Measurements from ENCODE around the gene NXN.
"Not testable (repeated sequence)": the region's sequence is repeated elsewhere in the genome, so short reads cannot be mapped to it uniquely, and the experiment has no call there.

The NXN gene

GRCh38 chr17:915538-916201 is 63.9 kb downstream of the NXN start:
- peak; percentile 63 to 88 for DNase-seq

GRCh38 chr17:914561-914960 is 65.0 kb downstream of the NXN start:
- no peak for DNase-seq

- DNase-seq = no peak
Observed at GRCh38 chr17:913207-913606, 66.4 kb downstream of the NXN start.

DNA sequence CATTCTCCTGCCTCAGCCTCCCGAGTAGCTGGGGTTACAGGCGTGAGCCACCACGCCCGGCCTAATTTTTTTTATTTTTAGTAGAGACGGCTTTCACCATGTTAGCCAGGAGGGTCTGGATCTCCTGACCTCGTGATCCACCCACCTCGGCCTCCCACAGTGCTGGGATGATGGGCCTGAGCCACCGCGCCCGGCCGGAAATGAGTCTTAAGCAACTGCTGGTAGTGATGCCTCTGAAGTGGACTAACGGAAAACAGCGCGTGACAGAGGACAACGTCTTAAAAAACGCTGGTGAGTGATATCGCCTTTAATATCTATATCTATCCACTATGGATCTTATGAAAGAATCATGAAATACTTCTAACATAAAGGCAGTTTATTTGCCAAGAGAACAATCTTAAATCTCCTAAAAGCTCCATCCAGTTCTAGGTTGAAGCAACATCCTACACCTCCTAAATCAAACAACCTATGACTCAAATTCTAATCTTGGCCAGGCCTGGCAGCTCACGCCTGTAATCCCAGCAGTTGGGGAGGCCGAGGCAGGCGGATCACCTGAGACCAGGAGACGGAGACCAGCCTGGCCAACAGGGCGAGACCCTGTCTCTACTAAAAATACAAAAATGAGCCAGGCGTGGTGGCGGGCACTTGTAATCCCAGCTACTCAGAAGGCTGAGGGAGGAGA is 69.8 kb downstream of the NXN start:
- DNase-seq = no peak

GRCh38 chr17:907725-908124 is 71.9 kb downstream of the NXN start:
- no peak for DNase-seq

DNA sequence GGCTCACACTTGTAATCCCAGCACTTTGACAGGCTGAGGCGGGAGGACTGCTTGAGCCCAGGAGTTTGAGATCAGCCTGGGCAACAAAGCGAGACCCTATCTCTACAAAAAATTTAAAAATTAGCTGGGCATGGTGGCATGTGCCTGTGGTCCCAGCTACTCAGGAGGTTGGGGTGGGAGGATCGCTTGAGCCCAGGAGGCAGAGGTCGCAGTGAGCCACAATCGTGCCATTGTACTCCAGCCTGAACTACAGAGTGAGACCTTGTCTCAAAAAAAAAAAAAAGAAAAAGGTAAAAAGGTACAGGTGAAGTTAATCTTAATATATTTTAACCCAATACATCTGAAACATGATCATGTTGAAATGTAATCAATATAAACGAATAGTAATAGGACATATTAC is 73.9 kb downstream of the NXN start:
- not testable (repeated sequence) for DNase-seq

GRCh38 chr17:903691-904481 is 75.7 kb downstream of the NXN start:
- DNase-seq = no peak

DNA sequence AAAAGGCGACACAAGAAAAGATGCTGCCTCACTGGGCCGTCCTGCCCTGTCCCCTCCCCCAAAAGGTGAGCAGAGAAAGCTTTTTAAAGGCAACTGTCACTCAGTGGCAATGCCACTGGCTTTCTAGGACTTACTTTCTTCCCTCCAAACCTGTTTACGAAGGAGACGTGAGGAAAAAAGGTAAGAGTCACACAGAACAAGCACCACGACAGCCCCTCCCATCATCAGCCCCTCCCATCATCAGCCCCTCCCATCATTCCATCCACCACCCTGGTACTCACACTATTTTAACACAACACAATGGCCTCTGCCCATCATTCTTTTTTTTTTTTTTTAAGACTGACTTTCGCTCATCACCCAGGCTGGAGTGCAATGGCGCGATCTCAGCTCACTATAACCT is 77.1 kb downstream of the NXN start:
- DNase-seq = no peak

DNA sequence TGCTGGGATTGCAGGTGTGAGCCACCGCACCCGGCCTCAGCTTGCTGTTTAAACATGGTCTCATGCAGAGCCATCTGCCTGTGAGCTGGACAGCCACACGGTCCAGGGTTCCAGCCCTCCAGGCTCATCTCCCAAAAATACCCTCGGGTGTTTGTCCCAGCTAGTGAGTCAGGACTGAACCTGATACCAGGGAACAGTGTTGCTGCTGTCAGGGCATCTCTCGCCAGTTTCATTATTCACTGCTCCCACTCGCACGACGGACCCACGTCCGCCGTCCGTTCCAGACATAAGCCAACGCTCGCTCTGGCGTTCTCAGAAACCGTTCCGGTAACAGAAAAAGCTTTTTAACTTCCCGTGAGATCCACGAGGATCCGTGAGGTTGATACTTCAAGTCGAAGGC is 77.6 kb downstream of the NXN start:
- DNase-seq = no peak

- no peak for DNase-seq
Observed at GRCh38 chr17:901191-901950, 78.2 kb downstream of the NXN start.

DNA sequence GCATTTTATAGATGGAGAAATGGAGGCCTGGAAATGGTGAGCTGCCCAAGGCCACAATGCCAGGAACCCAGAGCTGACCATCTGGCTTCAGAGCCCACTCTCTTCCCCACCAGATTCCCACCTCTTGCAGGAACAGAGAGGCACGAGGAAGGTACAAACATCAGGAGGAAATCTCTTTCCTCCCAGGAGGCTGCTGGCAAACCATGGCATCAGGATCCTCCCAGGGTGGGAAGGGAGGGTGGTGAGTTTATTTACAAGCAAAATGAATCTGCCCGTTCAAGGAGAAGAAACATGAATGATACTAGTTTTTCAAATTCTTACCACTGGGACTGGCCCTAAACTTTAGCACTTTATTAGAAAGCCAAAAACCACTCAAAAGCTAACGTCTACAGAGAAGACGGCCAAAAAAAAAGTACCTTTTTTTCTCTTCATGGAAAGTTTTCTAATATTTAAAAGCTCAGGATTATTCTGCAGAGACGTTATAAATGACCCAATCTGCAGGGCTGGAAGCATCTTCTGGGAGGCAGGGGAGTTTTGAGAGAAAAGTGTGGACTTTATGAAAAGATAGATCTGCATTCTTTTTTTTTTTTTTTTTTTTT is 79.1 kb downstream of the NXN start:
- no peak for DNase-seq

DNA sequence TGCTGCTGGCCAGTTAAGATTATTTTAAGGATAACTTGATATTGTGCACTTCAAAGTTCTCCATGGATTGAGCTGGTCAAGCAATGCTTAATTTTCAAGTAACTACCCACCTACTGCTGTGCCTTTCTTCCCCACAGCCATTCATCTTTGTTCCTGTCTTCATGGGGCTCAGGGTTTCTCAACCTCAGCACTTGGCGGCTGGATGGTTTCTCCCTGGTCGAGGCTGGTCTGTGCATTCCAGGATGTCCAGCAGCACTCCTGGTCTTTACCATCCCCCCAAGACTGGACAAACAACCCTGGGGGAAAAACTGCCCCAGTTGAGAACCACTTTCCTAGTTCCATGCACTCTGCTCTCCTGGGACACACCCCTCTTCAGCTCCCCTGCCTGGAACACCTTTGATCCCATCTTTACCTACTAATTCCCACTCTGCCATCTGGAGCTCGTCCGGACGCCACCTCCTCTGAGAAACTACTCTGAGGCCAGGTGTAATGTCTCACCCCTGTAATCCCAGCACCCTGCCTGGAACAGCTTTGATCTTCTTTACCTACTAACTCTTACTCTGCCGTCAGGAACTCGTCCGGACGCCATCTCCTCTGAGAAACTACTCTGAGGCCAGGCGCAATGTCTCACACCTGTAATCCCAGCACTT is 81.5 kb downstream of the NXN start:
- DNase-seq = no peak

GRCh38 chr17:896953-897661 is 82.5 kb downstream of the NXN start:
- no peak for DNase-seq

DNA sequence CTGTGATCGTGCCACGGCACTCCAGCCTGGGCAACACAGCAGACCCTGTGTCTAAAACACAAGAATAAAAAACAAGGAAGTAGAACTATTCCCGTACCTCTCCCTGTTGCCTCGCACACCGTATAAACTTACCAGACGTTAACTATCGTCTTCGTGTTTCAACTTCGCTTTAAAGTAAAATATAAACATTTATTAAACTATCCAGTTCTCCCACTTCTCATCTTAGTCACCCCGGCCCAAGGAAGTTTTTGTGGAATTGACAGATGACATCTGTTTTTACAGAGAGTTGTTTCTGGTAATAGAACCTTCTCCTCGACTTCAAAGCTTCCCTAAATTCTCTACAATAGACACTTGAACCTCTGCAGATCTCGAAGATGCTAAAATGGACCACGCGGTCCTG is 83.1 kb downstream of the NXN start:
- no peak for DNase-seq

DNA sequence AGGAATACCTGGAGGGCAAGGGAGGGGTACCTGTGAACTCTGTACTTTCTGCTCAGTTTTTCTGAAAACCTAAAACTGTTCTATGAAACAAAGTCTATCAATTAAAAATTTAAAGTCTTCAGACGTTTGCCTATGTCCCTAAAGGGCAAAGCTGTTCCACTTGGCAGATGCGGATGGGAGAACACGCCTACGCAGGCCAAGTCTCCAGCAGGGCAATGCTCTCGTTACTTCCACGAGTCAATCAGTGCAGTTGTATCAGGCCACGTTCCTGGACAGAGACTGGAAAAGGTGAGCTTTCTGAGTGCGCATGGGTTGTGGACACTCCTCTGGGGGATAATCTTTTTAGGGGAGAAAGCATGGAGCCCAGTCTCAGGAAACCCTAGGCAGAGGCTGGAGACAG is 86.6 kb downstream of the NXN start:
- DNase-seq = no peak

DNA sequence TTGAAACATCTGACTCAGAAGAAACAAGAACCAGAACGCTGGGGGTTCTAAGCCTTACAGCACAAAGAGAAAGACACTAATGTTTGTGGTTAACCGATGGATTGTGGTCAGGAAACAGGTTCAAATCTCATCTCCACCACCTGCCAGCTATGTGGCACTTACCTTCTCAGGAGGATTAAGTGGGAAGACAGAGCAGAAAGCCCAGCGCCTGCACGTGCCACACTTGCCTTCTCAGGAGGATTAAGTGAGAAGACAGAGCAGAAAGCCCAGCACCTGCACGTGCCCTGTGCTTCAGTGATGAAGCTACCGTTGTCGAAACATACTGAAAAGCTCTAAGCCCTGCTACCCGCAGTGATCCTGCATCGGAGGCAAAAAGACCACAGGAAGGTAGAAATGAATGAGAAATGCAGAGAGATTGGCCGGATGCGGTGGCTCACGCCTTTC is 90.6 kb downstream of the NXN start:
- peak; percentile 6 to 33 for DNase-seq

DNA sequence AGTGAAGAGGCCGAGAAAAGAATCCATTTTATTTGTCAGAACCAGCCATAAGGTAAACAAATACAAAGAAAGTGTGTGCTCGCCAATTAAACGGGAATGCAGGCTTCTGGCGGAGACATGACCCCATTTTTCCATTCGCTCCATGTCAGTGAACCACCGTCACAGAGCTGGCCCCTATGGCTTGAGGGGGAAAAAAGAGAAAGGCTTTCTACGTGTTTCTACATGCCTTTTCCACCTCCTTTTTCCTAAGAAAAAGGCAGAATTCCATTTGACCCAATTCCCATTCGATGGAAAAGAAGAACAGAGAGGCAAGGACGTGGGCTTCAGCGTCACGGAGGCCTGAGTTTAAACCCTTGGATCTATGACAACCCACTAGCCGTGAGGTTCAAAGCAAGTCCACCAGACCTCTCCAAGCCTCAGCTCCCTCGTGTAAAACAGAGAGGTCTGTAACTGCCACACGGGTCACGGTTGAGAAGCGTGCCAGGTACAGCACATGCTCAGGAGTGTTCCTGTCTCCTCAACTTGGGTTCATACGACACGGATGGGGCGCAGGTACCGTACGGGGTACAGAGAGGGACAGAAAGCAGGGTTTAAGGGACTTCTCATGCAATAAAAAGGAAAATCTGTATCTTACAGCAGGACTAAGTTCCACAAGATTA is 91.9 kb downstream of the NXN start:
- DNase-seq = no peak

GRCh38 chr17:885971-886571 is 93.5 kb downstream of the NXN start:
- DNase-seq = no peak

- no peak for DNase-seq
Observed at GRCh38 chr17:883586-883962, 96.0 kb downstream of the NXN start.

DNA sequence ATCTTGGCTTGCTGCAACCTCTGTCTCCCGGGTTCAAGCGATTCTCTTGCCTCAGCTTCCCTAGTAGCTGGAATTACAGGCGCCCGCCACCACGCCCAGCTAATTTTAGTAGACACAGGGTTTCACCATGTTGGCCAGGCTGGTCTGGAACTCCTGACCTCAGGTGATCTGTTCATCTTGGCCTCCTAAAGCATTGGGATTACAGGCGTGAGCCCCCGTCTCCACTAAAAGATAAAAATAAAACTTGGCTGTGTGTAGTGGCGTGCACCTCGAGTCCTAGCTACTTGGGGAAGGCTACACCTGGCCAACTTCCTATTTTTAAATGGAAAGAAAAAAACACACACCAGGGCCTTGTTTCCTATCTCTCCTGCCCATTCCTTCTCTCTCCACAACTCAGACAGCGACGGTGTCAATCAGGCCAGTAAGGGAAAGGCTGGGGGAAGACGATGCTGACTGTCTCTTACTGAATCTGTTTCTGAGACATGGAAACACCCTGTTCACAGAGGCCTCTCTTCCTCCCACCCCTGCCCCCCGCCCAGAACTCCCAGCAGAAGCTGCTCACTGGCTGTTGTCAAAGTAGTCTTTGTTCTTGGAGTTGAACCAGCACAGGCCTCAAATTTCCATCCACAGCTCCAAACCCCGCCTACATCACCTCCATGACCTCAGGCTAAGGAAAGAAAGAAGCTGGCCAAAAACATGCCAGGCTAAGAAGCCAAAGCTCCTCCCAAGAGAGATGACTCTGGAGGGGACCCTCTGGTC is 96.6 kb downstream of the NXN start:
- DNase-seq = no peak

Measured in NCI-H187 (cell line).